Measurements from ENCODE around the gene MED31. TPM values are rescaled to one million over a fixed set of nuclear protein-coding genes. Genes with fewer than 3 reads are reported as not detected.

Gene MED31
- total and polyA plus RNA-seq, 2 donors (not counting 3 experiments of a cell fraction or from before 2014, with no cell fraction given): 13.7 to 29.4 TPM

GRCh38 chr17:6667516-6667915, 16.1 kb upstream of the MED31 start:
- no peaks in the 10 kb centered on the region for H3K9me1 ChIP-seq (replicated peaks; ENCODE audit: control insufficient read depth, extremely low read depth, insufficient read depth, low read length)
- dilution Hi-C loops (cut with MboI; ENCODE audit: extremely low pct_ligation_motif_present, low sequenced_read_pairs): no loop called here
- no peak overlapping the region for H3K27ac ChIP-seq (ENCODE audit: insufficient read depth, low read depth, low read length)
- H3K4me2 ChIP-seq (ENCODE audit: insufficient read depth, low read length): no peak overlapping the region
- H3K9ac ChIP-seq (replicated peaks; ENCODE audit: extremely low read depth, insufficient read depth, low read length): no peak overlapping the region
- H3K79me2 ChIP-seq (ENCODE audit: control insufficient read depth, insufficient read depth, low read length): no peaks in the 10 kb centered on the region
- no peak for FAIRE-seq
- H3K9me3 ChIP-seq (replicated peaks; ENCODE audit: control insufficient read depth, insufficient read depth, low read length): no peaks in the 10 kb centered on the region
- no peak overlapping the region for H3K4me3 ChIP-seq (replicated peaks in 1 of 3; ENCODE audit: insufficient read depth in 1 of 3, low read depth in 1 of 3, low read length in 3 of 3)
- no peaks in the 10 kb centered on the region for H3K4me1 ChIP-seq (ENCODE audit: control insufficient read depth, extremely low read depth, insufficient read depth, low read length)
- no peaks in the 10 kb centered on the region for H4K20me1 ChIP-seq (replicated peaks; ENCODE audit: control insufficient read depth, extremely low read depth, insufficient read depth, low read length)
- DNase-seq (ENCODE audit: low read depth, low spot score): no peak
- no peak for TF ChIP-seq GATA2 (IDR thresholded peaks at IDR 0.05; ENCODE audit: insufficient read depth, insufficient read length, low read depth, low read length)
- no peak for TF ChIP-seq MYC (IDR thresholded peaks at IDR 0.05; ENCODE audit: low read depth, low read length)
- TF ChIP-seq CTCF (IDR thresholded peaks at IDR 0.05; ENCODE audit: extremely low read depth in 1 of 2, insufficient read depth in 1 of 2, low read depth in 1 of 2, low read length in 2 of 2): no peak
- TF ChIP-seq FOS (IDR thresholded peaks at IDR 0.05; ENCODE audit: borderline replicate concordance, insufficient read depth, low read length): no peak
- TF ChIP-seq JUN (IDR thresholded peaks at IDR 0.05; ENCODE audit: borderline replicate concordance, insufficient read depth, insufficient read length, low read depth): no peak
- TF ChIP-seq POLR2A (IDR thresholded peaks at IDR 0.05; ENCODE audit: low read depth, low read length): no peak
- H3K27me3 ChIP-seq (ENCODE audit: control insufficient read depth in 2 of 2, insufficient read depth in 2 of 2, low read length in 2 of 2): peaks cover 0 to 2% of the 10 kb centered on the region in 2 experiments
- CTCF ChIA-PET: interaction anchor here (0.6 to 5.3 kb wide), 8 partner anchors 33 to 336 kb away, joined by 3 to 61 read pairs (median 17); no protein-coding TSS in a partner anchor
- H3K36me3 ChIP-seq (ENCODE audit: control insufficient read depth in 2 of 2, extremely low read depth in 1 of 2, insufficient read depth in 2 of 2, low read length in 2 of 2): no peaks in the 10 kb centered on the region
- H2AFZ ChIP-seq (ENCODE audit: low read depth, low read length): no peak overlapping the region
- POLR2A ChIA-PET: interaction anchor here (0.7 kb wide), 1 partner anchor 247 kb away, joined by 3 read pairs; no protein-coding TSS in a partner anchor
- BruUV-seq (replicated peaks): no TSS peak
- intact Hi-C loops (cut with micrococcal nuclease): loop anchor here (2.0 to 5.0 kb wide), 2 partner anchors 35 to 245 kb away; no protein-coding TSS in a partner anchor

All from endothelial cell of umbilical vein (primary cell).